Vagina (tissue), 2 donors: ENCODE results near the gene CBX8.

Experiments
- CTCF ChIP-seq, 3 experiments: fragments of 450-650 bp in 2 of 3; fragments of 200-600 bp in 1 of 3; sonication (generic) in 1 of 3; IDR thresholded peaks; one replicate each; pipeline ENCODE4 v1.5.1; 2017 to 2019; ENCODE audit warnings: antibody characterized with exemption in 3 of 3, mild to moderate bottlenecking in 2 of 3, moderate library complexity in 2 of 3
- POLR2AphosphoS5 ChIP-seq, 2 donors: sonication (generic); formaldehyde crosslinking; IDR thresholded peaks; one replicate each; pipeline ENCODE4 v1.9.0; 2017; ENCODE audit warnings: antibody characterized with exemption in 2 of 2, mild to moderate bottlenecking in 2 of 2, low read depth in 1 of 2; ENCODE audit not compliant: insufficient read depth in 1 of 2

GRCh38 chr17:79779661-79780365, 17.1 kb downstream of the CBX8 start:
- TF ChIP-seq POLR2AphosphoS5 (IDR thresholded peaks at IDR 0.05; ENCODE audit: insufficient read depth in 1 of 2, low read depth in 1 of 2) (peak in 1 of 2 donors; percentile 36), CTCF (IDR thresholded peaks at IDR 0.05) (no peak)
